Measurements from ENCODE around the gene ZNF48. TPM values are rescaled to one million over a fixed set of nuclear protein-coding genes. Genes with fewer than 3 reads are reported as not detected.

The ZNF48 gene
- total and polyA plus RNA-seq, 2 donors (not counting 1 experiment from before 2014, with no cell fraction given), result 8.4 to 13.3 TPM

- ChIA-PET POLR2A (interaction anchor here (0.6 to 1.9 kb wide), 12 partner anchors 10 to 519 kb away, joined by 3 to 11 read pairs (median 4); partner anchors contain the start of genes CD2BP2, DCTPP1, SEPTIN1 and TBC1D10B), CTCF (interaction anchor here (0.7 to 5.4 kb wide), 36 partner anchors 8 to 368 kb away, joined by 3 to 65 read pairs (median 4); partner anchors contain the start of genes ALDOA, CD2BP2, DCTPP1 and GDPD3)
- Histone ChIP-seq H4K20me1 (ENCODE audit: control insufficient read depth, insufficient read depth, low read length, poor library complexity, severe bottlenecking) (no peaks in the 10 kb centered on the region), H3K4me1 (ENCODE audit: control insufficient read depth in 2 of 2, insufficient read depth in 2 of 2, low read length in 2 of 2) (peaks cover 15 to 23% of the 10 kb centered on the region in 2 donors), H3K36me3 (replicated peaks in 1 of 2; ENCODE audit: control extremely low read depth in 1 of 2, control insufficient read depth in 1 of 2, extremely low read depth in 1 of 2, insufficient read depth in 2 of 2, low read length in 1 of 2) (peaks cover 0 to 7% of the 10 kb centered on the region in 2 experiments), H3K9me3 (ENCODE audit: control extremely low read depth in 1 of 3, control insufficient read depth in 2 of 3, insufficient read depth in 1 of 3, low read length in 2 of 3) (no peaks in the 10 kb centered on the region), H3K4me2 (replicated peaks; ENCODE audit: low read depth, low read length, poor library complexity, severe bottlenecking) (peak overlapping the region; percentile 56), H2AFZ (ENCODE audit: insufficient read depth, low read depth, low read length, poor library complexity, severe bottlenecking) (peak overlapping the region; percentile 30), H3K4me3 (ENCODE audit: control extremely low read depth in 1 of 5, extremely low read depth in 1 of 5, insufficient read depth in 1 of 5, low read depth in 2 of 5, low read length in 4 of 5) (no peak overlapping the region), H3K79me2 (ENCODE audit: control insufficient read depth, insufficient read depth, low read length) (peaks cover 8% of the 10 kb centered on the region), H3K27me3 (replicated peaks in 1 of 4; ENCODE audit: control extremely low read depth in 1 of 4, control insufficient read depth in 3 of 4, insufficient read depth in 4 of 4, low read length in 3 of 4) (no peaks in the 10 kb centered on the region), H3K9ac (ENCODE audit: low read length) (no peak overlapping the region), H3K27ac (ENCODE audit: low read length in 2 of 2) (peak overlapping the region in 1 of 2 donors; percentile 33)
- Mint-ChIP-seq H3K27me3 (peaks cover 3% of the 10 kb centered on the region), H3K9me3 (ENCODE audit: insufficient read depth) (no peaks in the 10 kb centered on the region), H3K4me1 (peaks cover 21% of the 10 kb centered on the region), H3K27ac (peak overlapping the region; percentile 76), H3K4me3 (peak overlapping the region; percentile 62)
- intact Hi-C loops (cut with micrococcal nuclease), result loop anchor here (1.0 to 2.0 kb wide), 2 partner anchors 15 to 27 kb away; partner anchors contain the start of genes SEPTIN1 and ZNF48
- ATAC-seq (ENCODE audit: low read depth) (peak; percentile 54), DNase-seq (peak; percentile 91)
- 20% methylated on average over 8 of the region's 15 CpGs for WGBS (ENCODE audit: insufficient coverage)
- peak; percentile 93 for TF ChIP-seq CTCF (IDR thresholded peaks at IDR 0.05)
- TF ChIP-seq EZH2 (IDR thresholded peaks at IDR 0.05; ENCODE audit: borderline replicate concordance, insufficient read depth, low read depth, low read length, poor library complexity, severe bottlenecking), result no peak
Observed at GRCh38 chr16:30409125-30410060, 14.2 kb downstream of the ZNF48 start.
